Endothelial cell (in vitro differentiated cells): ENCODE data around the gene BORA. TPM values are rescaled to one million over a fixed set of nuclear protein-coding genes. Genes with fewer than 3 reads are reported as not detected.

Experiments used
- DNase-seq: peaks from one replicate; pipeline ENCODE4 v3.0.0; 2021; ENCODE audit warnings: low spot score
- H3K27ac Mint-ChIP-seq: one replicate; pipeline ENCODE4 v1.8.0; 2021; ENCODE audit warnings: mixed read lengths, inconsistent platforms; ENCODE audit not compliant: unreplicated experiment
- H3K27me3 Mint-ChIP-seq: one replicate; pipeline ENCODE4 v1.8.0; 2021; ENCODE audit warnings: mild to moderate bottlenecking, moderate library complexity, mixed read lengths, inconsistent platforms; ENCODE audit not compliant: unreplicated experiment
- H3K36me3 Mint-ChIP-seq: one replicate; pipeline ENCODE4 v1.8.0; 2021; ENCODE audit warnings: mild to moderate bottlenecking, low read depth, mixed read lengths, inconsistent platforms; ENCODE audit not compliant: unreplicated experiment
- H3K4me1 Mint-ChIP-seq: one replicate; pipeline ENCODE4 v1.8.0; 2021; ENCODE audit warnings: mild to moderate bottlenecking, mixed read lengths, inconsistent platforms; ENCODE audit not compliant: unreplicated experiment
- H3K4me3 Mint-ChIP-seq: one replicate; pipeline ENCODE4 v1.8.0; 2021; ENCODE audit warnings: mild to moderate bottlenecking, mixed read lengths, inconsistent platforms; ENCODE audit not compliant: unreplicated experiment
- H3K9me3 Mint-ChIP-seq: one replicate; pipeline ENCODE4 v1.8.0; 2021; ENCODE audit warnings: mixed read lengths, inconsistent platforms; ENCODE audit not compliant: unreplicated experiment
- CTCF ChIP-seq: fragments of 200-600 bp; sonication (generic); IDR thresholded peaks from one replicate; pipeline ENCODE4 v1.5.0; 2021; ENCODE audit warnings: antibody characterized with exemption; ENCODE audit not compliant: unreplicated experiment
- total RNA-seq: library from RNA; stranded (reverse); fragmentation: NEBNext Ultra II Directional; extraction: Animal tissue kit (Norgen Biotek cat#: 25700); gene quantifications from one replicate; pipeline ENCODE4 v1.2.1, GENCODE V29; 2021; ENCODE audit not compliant: unreplicated experiment

Gene BORA
- total RNA-seq, 1 donor from 2014 or later: 6.3 TPM

GRCh38 chr13:72757792-72758535 lies 30.2 kb downstream of the BORA start:
- Mint-ChIP-seq H3K4me3 (no peak overlapping the region), H3K27me3 (no peaks in the 10 kb centered on the region), H3K27ac (no peak overlapping the region), H3K36me3 (peaks cover 22% of the 10 kb centered on the region), H3K9me3 (no peaks in the 10 kb centered on the region), H3K4me1 (no peaks in the 10 kb centered on the region)
- no peak for TF ChIP-seq CTCF
- no peak for DNase-seq

GRCh38 chr13:72760189-72760588 lies 32.5 kb downstream of the BORA start:
- peaks cover 31% of the 10 kb centered on the region for H3K36me3 Mint-ChIP-seq
- no peaks in the 10 kb centered on the region for H3K4me1 Mint-ChIP-seq
- no peak for TF ChIP-seq CTCF
- no peak for DNase-seq
- no peak overlapping the region for H3K27ac Mint-ChIP-seq
- no peak overlapping the region for H3K4me3 Mint-ChIP-seq
- H3K27me3 Mint-ChIP-seq: no peaks in the 10 kb centered on the region
- no peaks in the 10 kb centered on the region for H3K9me3 Mint-ChIP-seq

GRCh38 chr13:72763411-72763810 lies 35.7 kb downstream of the BORA start:
- Mint-ChIP-seq H3K36me3 (peaks cover 27% of the 10 kb centered on the region), H3K9me3 (no peaks in the 10 kb centered on the region), H3K27me3 (no peaks in the 10 kb centered on the region), H3K4me1 (no peaks in the 10 kb centered on the region), H3K4me3 (no peak overlapping the region), H3K27ac (no peak overlapping the region)
- no peak for TF ChIP-seq CTCF
- DNase-seq: no peak

- peaks cover 14% of the 10 kb centered on the region for H3K36me3 Mint-ChIP-seq
Observed at GRCh38 chr13:72774019-72774418, 46.3 kb downstream of the BORA start.

More at GRCh38 chr13:72774019-72774418, 46.3 kb downstream of the BORA start:
- TF ChIP-seq CTCF: no peak
- Mint-ChIP-seq H3K4me1 (no peaks in the 10 kb centered on the region), H3K4me3 (no peak overlapping the region), H3K27ac (no peak overlapping the region), H3K9me3 (no peaks in the 10 kb centered on the region), H3K27me3 (no peaks in the 10 kb centered on the region)
- DNase-seq: no peak
